Retinal pigment epithelial cell (primary cell): ENCODE results near the gene SGSH.

ENCODE experiments used
- DNase-seq: peaks from one replicate; pipeline ENCODE4 v3.0.0-alpha.2; 2010; ENCODE audit warnings: low read depth
- H3K4me3 ChIP-seq: 2 replicates; pipeline ENCODE4 v1.5.1; 2011; ENCODE audit warnings: mild to moderate bottlenecking, low read length, control low read depth, moderate library complexity
- CTCF ChIP-seq: conservative IDR thresholded peaks from 2 replicates; pipeline ENCODE4 v1.5.1; 2011; ENCODE audit warnings: low read depth, low read length, control low read depth, inconsistent platforms

The SGSH gene

GRCh38 chr17:80163336-80163735 lies 56.8 kb downstream of the SGSH start:
- H3K4me3 ChIP-seq: no peak overlapping the region
- DNase-seq: no peak
- no peak for TF ChIP-seq CTCF

DNA sequence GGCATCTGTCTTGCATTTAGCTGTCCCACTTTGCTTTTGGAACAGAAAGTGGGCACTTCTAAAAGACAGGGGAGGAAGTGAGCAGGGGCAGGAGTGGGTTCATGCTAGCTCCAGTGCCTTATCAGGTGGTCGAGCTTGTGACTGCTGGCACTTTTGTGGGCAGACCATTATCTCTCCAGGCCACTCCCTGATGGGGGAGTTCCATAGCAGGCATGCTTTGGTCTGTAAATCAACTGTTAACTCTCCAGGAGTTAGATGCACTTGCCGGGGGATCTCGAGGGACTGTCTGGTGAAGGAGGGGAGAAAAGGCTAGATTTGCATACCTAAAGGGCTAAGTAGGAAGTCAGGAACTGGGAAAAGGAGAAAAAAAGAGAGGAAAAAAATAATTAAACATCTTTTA lies 59.6 kb downstream of the SGSH start:
- no peak for TF ChIP-seq CTCF
- no peak overlapping the region for H3K4me3 ChIP-seq
- DNase-seq: no peak
